GM10266 (cell line): ENCODE data around the gene POLK.

Experiments
- DNase-seq: peaks from one replicate; pipeline ENCODE4 v3.0.0; 2012; ENCODE audit errors: extremely low spot score
- TF ChIP-seq, protein P1 (sequence below): IDR thresholded peaks from 2 replicates; pipeline ENCODE4 v1.5.1; 2012; ENCODE audit warnings: mild to moderate bottlenecking, low read depth; ENCODE audit not compliant: control insufficient read depth, insufficient read depth; ENCODE audit errors: missing control alignments

The POLK gene

GRCh38 chr5:75510836-75511434 lies 756 bp upstream of the POLK start:
- no peak for DNase-seq
- TF ChIP-seq, protein P1, sequence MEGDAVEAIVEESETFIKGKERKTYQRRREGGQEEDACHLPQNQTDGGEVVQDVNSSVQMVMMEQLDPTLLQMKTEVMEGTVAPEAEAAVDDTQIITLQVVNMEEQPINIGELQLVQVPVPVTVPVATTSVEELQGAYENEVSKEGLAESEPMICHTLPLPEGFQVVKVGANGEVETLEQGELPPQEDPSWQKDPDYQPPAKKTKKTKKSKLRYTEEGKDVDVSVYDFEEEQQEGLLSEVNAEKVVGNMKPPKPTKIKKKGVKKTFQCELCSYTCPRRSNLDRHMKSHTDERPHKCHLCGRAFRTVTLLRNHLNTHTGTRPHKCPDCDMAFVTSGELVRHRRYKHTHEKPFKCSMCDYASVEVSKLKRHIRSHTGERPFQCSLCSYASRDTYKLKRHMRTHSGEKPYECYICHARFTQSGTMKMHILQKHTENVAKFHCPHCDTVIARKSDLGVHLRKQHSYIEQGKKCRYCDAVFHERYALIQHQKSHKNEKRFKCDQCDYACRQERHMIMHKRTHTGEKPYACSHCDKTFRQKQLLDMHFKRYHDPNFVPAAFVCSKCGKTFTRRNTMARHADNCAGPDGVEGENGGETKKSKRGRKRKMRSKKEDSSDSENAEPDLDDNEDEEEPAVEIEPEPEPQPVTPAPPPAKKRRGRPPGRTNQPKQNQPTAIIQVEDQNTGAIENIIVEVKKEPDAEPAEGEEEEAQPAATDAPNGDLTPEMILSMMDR = no peak

- TF ChIP-seq, protein P1 = no peak
- no peak for DNase-seq
Measured at GRCh38 chr5:75512383-75513074, 838 bp downstream of the POLK start.

DNA sequence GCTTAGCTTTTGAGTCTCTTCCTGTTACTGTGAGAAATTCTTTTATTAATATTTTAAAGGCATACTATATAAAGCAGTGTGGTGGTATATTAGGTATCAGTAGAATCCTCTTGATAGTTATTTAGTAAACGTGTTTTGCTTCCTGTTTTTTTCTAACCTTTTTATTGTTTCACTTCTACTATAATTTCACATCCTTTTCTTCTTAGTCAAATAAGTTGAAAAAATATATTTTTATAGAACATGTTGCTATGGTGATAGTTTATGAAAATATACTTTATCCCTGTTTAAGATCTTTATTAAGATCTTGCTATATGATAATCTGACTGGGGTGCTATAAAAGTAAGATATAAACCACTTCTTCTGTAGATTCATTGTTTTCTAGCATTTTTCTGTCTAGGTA lies 2.1 kb downstream of the POLK start:
- TF ChIP-seq, protein P1 = no peak
- no peak for DNase-seq

GRCh38 chr5:75514323-75514722 lies 2.6 kb downstream of the POLK start:
- TF ChIP-seq, protein P1 = no peak
- no peak for DNase-seq

DNA sequence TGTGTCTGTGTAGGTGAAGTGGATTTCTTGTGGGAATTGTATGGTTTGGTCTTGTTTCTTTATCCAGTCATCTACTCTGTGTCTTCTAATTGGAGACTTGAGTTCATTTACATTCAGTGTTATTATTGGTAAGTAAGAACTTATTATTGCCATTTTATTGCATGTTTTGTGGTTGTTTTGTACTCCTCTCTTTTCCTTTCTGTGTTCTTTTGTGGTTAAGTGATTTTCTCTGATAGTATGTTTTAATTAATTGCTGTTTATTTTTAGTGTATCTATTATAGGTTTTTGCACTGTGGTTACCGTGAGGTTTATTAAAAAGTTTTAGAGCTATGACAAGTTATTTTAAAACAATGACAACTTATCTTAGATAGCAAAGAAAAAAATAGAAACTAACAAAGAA lies 8.1 kb downstream of the POLK start:
- no peak for DNase-seq
- TF ChIP-seq, protein P1 = no peak

DNA sequence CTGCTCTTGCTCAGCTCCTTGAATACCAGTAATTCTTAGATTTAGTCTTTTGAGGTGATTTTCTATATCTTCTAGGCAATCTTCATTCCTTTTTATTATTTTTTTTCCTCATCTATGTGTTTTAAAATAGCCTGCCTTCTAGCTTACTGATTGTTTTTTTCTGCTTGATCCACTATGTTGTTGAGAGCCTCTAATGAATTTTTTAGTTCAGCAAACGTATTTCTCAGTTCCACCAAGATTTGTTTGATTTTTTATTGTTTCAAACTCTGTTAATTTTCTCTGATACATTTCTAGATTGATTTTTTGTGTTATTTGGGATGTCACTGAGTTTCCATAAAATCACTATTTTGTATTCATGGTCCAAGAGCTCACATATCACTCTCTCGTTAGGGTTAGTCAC lies 9.5 kb downstream of the POLK start:
- TF ChIP-seq, protein P1 = no peak
- no peak for DNase-seq

GRCh38 chr5:75522025-75522424 lies 10.3 kb downstream of the POLK start:
- TF ChIP-seq, protein P1 = no peak
- DNase-seq = no peak
